HepG2 (cell line): ENCODE measurements around the gene BRCA1. TPM values are rescaled to one million over a fixed set of nuclear protein-coding genes. Genes with fewer than 3 reads are reported as not detected.

ENCODE experiments used
- AGO1 ChIP-seq: fragments of 200-400 bp; formaldehyde crosslinking; IDR thresholded peaks from 2 replicates; pipeline ENCODE4 v1.6.1; 2017; ENCODE audit warnings: mild to moderate bottlenecking, low read depth, low read length, moderate library complexity; ENCODE audit not compliant: poor library complexity, severe bottlenecking
- AHR ChIP-seq: IDR thresholded peaks from 2 replicates; pipeline ENCODE4 v1.6.1; 2018; ENCODE audit warnings: missing genetic modification reagents, missing compliant biosample characterization
- ATAD3A ChIP-seq: sonication (generic); formaldehyde crosslinking; IDR thresholded peaks from 2 replicates; pipeline ENCODE4 v1.4.0; 2020; ENCODE audit warnings: missing genetic modification reagents
- ATF7-NPFF ChIP-seq: sonication (generic); formaldehyde crosslinking; IDR thresholded peaks from 2 replicates; pipeline ENCODE4 v1.8.1; 2023; ENCODE audit warnings: mild to moderate bottlenecking, low read depth, missing genetic modification reagents, moderate library complexity
- BCL6 ChIP-seq: IDR thresholded peaks from 2 replicates; pipeline ENCODE4 v1.6.1; 2016; ENCODE audit warnings: missing genetic modification reagents, missing compliant biosample characterization
- CENPT ChIP-seq: sonication (generic); formaldehyde crosslinking; IDR thresholded peaks from 2 replicates; pipeline ENCODE4 v1.8.0; 2022; ENCODE audit warnings: low read depth, mild to moderate bottlenecking, moderate library complexity, missing genetic modification reagents
- HDAC2 ChIP-seq: sonication (generic); formaldehyde crosslinking; IDR thresholded peaks from 2 replicates; pipeline ENCODE4 v1.4.0; 2020; ENCODE audit warnings: missing genetic modification reagents
- HNRNPH1 ChIP-seq: fragments of 200-400 bp; formaldehyde crosslinking; optimal IDR thresholded peaks from 2 replicates; pipeline ENCODE3; 2017; ENCODE audit warnings: mild to moderate bottlenecking, low read depth, low read length
- JUNB ChIP-seq: sonication (generic); formaldehyde crosslinking; IDR thresholded peaks from 2 replicates; pipeline ENCODE4 v1.8.0; 2022; ENCODE audit warnings: missing genetic modification reagents, mild to moderate bottlenecking, borderline replicate concordance
- REXO4 ChIP-seq: sonication (generic); formaldehyde crosslinking; IDR thresholded peaks from 2 replicates; pipeline ENCODE4 v1.8.0; 2022; ENCODE audit warnings: missing genetic modification reagents, mild to moderate bottlenecking, borderline replicate concordance
- RFXAP ChIP-seq: sonication (generic); formaldehyde crosslinking; IDR thresholded peaks from 2 replicates; pipeline ENCODE4 v1.4.0; 2020; ENCODE audit warnings: missing genetic modification reagents, borderline replicate concordance
- ZMYM2 ChIP-seq: sonication (generic); formaldehyde crosslinking; IDR thresholded peaks from 2 replicates; pipeline ENCODE4 v1.8.0; 2022; ENCODE audit warnings: mild to moderate bottlenecking, missing genetic modification reagents
- ZNF101 ChIP-seq: sonication (generic); formaldehyde crosslinking; IDR thresholded peaks from 2 replicates; pipeline ENCODE4 v1.4.0; 2020; ENCODE audit warnings: mild to moderate bottlenecking, low read depth, missing genetic modification reagents, borderline replicate concordance
- ZNF3 ChIP-seq: IDR thresholded peaks from 2 replicates; pipeline ENCODE4 v1.7.0; 2017; ENCODE audit warnings: inconsistent platforms
- ZNF44 ChIP-seq: sonication (generic); formaldehyde crosslinking; IDR thresholded peaks from 2 replicates; pipeline ENCODE4 v1.5.1; 2020; ENCODE audit warnings: mild to moderate bottlenecking, missing genetic modification reagents
- ZNF616 ChIP-seq: sonication (generic); formaldehyde crosslinking; IDR thresholded peaks from 2 replicates; pipeline ENCODE4 v1.5.0; 2020; ENCODE audit warnings: low read depth, mild to moderate bottlenecking, missing genetic modification reagents
- ZNF7 ChIP-seq: IDR thresholded peaks from 2 replicates; pipeline ENCODE4 v1.6.1; 2016; ENCODE audit warnings: missing biosample characterization, missing genetic modification reagents
- ZNF768 ChIP-seq: sonication (generic); formaldehyde crosslinking; IDR thresholded peaks from 2 replicates; pipeline ENCODE4 v1.4.0; 2020; ENCODE audit warnings: missing genetic modification reagents
- ZNF772 ChIP-seq: sonication (generic); formaldehyde crosslinking; IDR thresholded peaks from 2 replicates; pipeline ENCODE4 v1.5.0; 2020; ENCODE audit warnings: mild to moderate bottlenecking, missing genetic modification reagents
- ZNF850 ChIP-seq: sonication (generic); formaldehyde crosslinking; conservative IDR thresholded peaks from 2 replicates; pipeline ENCODE4 v1.9.0; 2021; ENCODE audit warnings: mild to moderate bottlenecking, missing genetic modification reagents
- ZXDC ChIP-seq: sonication (generic); formaldehyde crosslinking; IDR thresholded peaks from 2 replicates; pipeline ENCODE4 v1.5.0; 2020; ENCODE audit warnings: mild to moderate bottlenecking, missing genetic modification reagents
- polyA plus RNA-seq, 8 experiments: library from polyadenylated mRNA; depleted of rRNA in 3 of 8; stranded (reverse) in 7 of 8; unstranded in 1 of 8; fragments of >200 nt; fragmentation: Illumina TruSeq in 4 of 8; extraction: Trizol in 4 of 8; gene quantifications; 2 replicates each; pipeline versions ENCODE4 v1.2.1 to v1.2.3, GENCODE V29; 2011 to 2016; ENCODE audit warnings: low read depth in 4 of 8, missing spikeins in 1 of 8, mixed read lengths in 1 of 8; ENCODE audit not compliant: insufficient read depth in 1 of 8
- total RNA-seq, 5 experiments: library from RNA; depleted of rRNA; stranded (reverse); fragments of >200 nt; fragmentation: Illumina TruSeq; extraction: Trizol; gene quantifications; 2 replicates each; pipeline ENCODE4 v1.2.3, GENCODE V29; 2016; ENCODE audit warnings: low read depth in 1 of 5
- TF ChIP-seq, protein P1 (sequence below): sonication (generic); formaldehyde crosslinking; IDR thresholded peaks from 2 replicates; pipeline ENCODE4 v1.5.1; 2020; ENCODE audit warnings: mild to moderate bottlenecking, missing genetic modification reagents, moderate library complexity
- TF ChIP-seq, protein P2 (sequence below): IDR thresholded peaks from 2 replicates; pipeline ENCODE4 v1.6.1; 2016; ENCODE audit warnings: low read depth, borderline replicate concordance

Gene BRCA1
- total and polyA plus RNA-seq, 2 of the 13 experiments (the other 11 are each of a cell fraction or from before 2014, with no cell fraction given) = 13.3 to 37.5 TPM

GRCh38 chr17:43020789-43021740, 104.1 kb downstream of the BRCA1 start (continued):
- TF ChIP-seq ATAD3A (CRISPR knock-in tag) (no peak), ZMYM2 (0 out of 2 replicates have a peak, but pooled peaks have one; percentile 52), ZNF44 (CRISPR knock-in tag) (no peak), JUNB (CRISPR knock-in tag) (no peak; the same call in 1 of the 2 replicates), HNRNPH1 (peak; percentile 50), ZNF768 (CRISPR knock-in tag) (peak; percentile 31; the same call in 1 of the 2 replicates), AHR (CRISPR knock-in tag) (0 out of 2 replicates have a peak, but pooled peaks have one; percentile 29), BCL6 (CRISPR knock-in tag) (no peak), ATF7-NPFF (CRISPR knock-in tag) (no peak), CENPT (no peak), ZNF616 (0 out of 2 replicates have a peak, but pooled peaks have one; percentile 64), ZNF7 (CRISPR knock-in tag) (no peak), AGO1 (peak; percentile 20), ZNF101 (CRISPR knock-in tag) (no peak), ZNF850 (CRISPR knock-in tag) (no peak), ZXDC (CRISPR knock-in tag) (peak; percentile 72; the same call in 1 of the 2 replicates), RFXAP (CRISPR knock-in tag) (no peak), REXO4 (CRISPR knock-in tag) (no peak), HDAC2 (CRISPR knock-in tag) (peak; percentile 65; the same call in 1 of the 2 replicates), ZNF3 (no peak), ZNF772 (CRISPR knock-in tag) (peak; percentile 16; the same call in 1 of the 2 replicates)
- TF ChIP-seq, protein P1, sequence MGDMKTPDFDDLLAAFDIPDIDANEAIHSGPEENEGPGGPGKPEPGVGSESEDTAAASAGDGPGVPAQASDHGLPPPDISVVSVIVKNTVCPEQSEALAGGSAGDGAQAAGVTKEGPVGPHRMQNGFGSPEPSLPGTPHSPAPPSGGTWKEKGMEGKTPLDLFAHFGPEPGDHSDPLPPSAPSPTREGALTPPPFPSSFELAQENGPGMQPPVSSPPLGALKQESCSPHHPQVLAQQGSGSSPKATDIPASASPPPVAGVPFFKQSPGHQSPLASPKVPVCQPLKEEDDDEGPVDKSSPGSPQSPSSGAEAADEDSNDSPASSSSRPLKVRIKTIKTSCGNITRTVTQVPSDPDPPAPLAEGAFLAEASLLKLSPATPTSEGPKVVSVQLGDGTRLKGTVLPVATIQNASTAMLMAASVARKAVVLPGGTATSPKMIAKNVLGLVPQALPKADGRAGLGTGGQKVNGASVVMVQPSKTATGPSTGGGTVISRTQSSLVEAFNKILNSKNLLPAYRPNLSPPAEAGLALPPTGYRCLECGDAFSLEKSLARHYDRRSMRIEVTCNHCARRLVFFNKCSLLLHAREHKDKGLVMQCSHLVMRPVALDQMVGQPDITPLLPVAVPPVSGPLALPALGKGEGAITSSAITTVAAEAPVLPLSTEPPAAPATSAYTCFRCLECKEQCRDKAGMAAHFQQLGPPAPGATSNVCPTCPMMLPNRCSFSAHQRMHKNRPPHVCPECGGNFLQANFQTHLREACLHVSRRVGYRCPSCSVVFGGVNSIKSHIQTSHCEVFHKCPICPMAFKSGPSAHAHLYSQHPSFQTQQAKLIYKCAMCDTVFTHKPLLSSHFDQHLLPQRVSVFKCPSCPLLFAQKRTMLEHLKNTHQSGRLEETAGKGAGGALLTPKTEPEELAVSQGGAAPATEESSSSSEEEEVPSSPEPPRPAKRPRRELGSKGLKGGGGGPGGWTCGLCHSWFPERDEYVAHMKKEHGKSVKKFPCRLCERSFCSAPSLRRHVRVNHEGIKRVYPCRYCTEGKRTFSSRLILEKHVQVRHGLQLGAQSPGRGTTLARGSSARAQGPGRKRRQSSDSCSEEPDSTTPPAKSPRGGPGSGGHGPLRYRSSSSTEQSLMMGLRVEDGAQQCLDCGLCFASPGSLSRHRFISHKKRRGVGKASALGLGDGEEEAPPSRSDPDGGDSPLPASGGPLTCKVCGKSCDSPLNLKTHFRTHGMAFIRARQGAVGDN = peak; percentile 78
- TF ChIP-seq, protein P2, sequence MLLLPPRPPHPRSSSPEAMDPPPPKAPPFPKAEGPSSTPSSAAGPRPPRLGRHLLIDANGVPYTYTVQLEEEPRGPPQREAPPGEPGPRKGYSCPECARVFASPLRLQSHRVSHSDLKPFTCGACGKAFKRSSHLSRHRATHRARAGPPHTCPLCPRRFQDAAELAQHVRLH (CRISPR knock-in tag) = peak; percentile 56; the same call in 1 of the 2 replicates
